HepG2 (cell line): ENCODE data around the gene ZNF134. TPM values are rescaled to one million over a fixed set of nuclear protein-coding genes. Genes with fewer than 3 reads are reported as not detected.

ENCODE experiments used
- ARID4A ChIP-seq: sonication (generic); formaldehyde crosslinking; IDR thresholded peaks from 2 replicates; pipeline ENCODE4 v1.5.0; 2020; ENCODE audit warnings: mild to moderate bottlenecking, missing genetic modification reagents, borderline replicate concordance
- DPF2 ChIP-seq: sonication (generic); formaldehyde crosslinking; IDR thresholded peaks from 2 replicates; pipeline ENCODE4 v1.4.0; 2020; ENCODE audit warnings: mild to moderate bottlenecking, low read depth, missing genetic modification reagents, borderline replicate concordance
- GATAD1 ChIP-seq: IDR thresholded peaks from 2 replicates; pipeline ENCODE4 v1.6.1; 2016; ENCODE audit warnings: missing genetic modification reagents, missing compliant biosample characterization
- KMT2B ChIP-seq: IDR thresholded peaks from 2 replicates; pipeline ENCODE4 v1.6.1; 2016; ENCODE audit warnings: missing genetic modification reagents, missing compliant biosample characterization
- MXD4 ChIP-seq: IDR thresholded peaks from 2 replicates; pipeline ENCODE4 v1.6.1; 2016; ENCODE audit warnings: mild to moderate bottlenecking, missing biosample characterization, missing genetic modification reagents
- NFE2L2 ChIP-seq: fragments of 150-350 bp; IDR thresholded peaks from 2 replicates; pipeline ENCODE4 v1.6.1; 2014; ENCODE audit warnings: low read length
- NFYC ChIP-seq: IDR thresholded peaks from 2 replicates; pipeline ENCODE4 v1.6.1; 2016; ENCODE audit warnings: missing genetic modification reagents, missing compliant biosample characterization
- SRSF4 ChIP-seq: fragments of 200-400 bp; formaldehyde crosslinking; IDR thresholded peaks from one replicate; pipeline ENCODE4 v1.6.1; 2018; ENCODE audit warnings: mild to moderate bottlenecking, low read depth, low read length, moderate library complexity; ENCODE audit not compliant: poor library complexity, severe bottlenecking
- TGIF2 ChIP-seq: IDR thresholded peaks from 2 replicates; pipeline ENCODE4 v1.6.1; 2016; ENCODE audit warnings: control low read depth, missing compliant biosample characterization
- ZNF263 ChIP-seq: sonication (generic); formaldehyde crosslinking; IDR thresholded peaks from 2 replicates; pipeline ENCODE4 v1.4.0; 2020; ENCODE audit warnings: missing genetic modification reagents
- ZNF441 ChIP-seq: sonication (generic); formaldehyde crosslinking; IDR thresholded peaks from 2 replicates; pipeline ENCODE4 v1.7.0; 2021; ENCODE audit warnings: missing genetic modification reagents, borderline replicate concordance
- ZNF749 ChIP-seq: sonication (generic); formaldehyde crosslinking; IDR thresholded peaks from 2 replicates; pipeline ENCODE4 v1.8.0; 2022; ENCODE audit warnings: mild to moderate bottlenecking, missing genetic modification reagents, moderate library complexity, borderline replicate concordance
- polyA plus RNA-seq, 8 experiments: library from polyadenylated mRNA; depleted of rRNA in 3 of 8; stranded (reverse) in 7 of 8; unstranded in 1 of 8; fragments of >200 nt; fragmentation: Illumina TruSeq in 4 of 8; extraction: Trizol in 4 of 8; gene quantifications; 2 replicates each; pipeline versions ENCODE4 v1.2.1 to v1.2.3, GENCODE V29; 2011 to 2016; ENCODE audit warnings: low read depth in 4 of 8, missing spikeins in 1 of 8, mixed read lengths in 1 of 8; ENCODE audit not compliant: insufficient read depth in 1 of 8
- total RNA-seq, 5 experiments: library from RNA; depleted of rRNA; stranded (reverse); fragments of >200 nt; fragmentation: Illumina TruSeq; extraction: Trizol; gene quantifications; 2 replicates each; pipeline ENCODE4 v1.2.3, GENCODE V29; 2016; ENCODE audit warnings: low read depth in 1 of 5
- TF ChIP-seq, protein P1 (sequence below): IDR thresholded peaks from 2 replicates; pipeline ENCODE4 v1.4.0; 2020; ENCODE audit warnings: mild to moderate bottlenecking, missing genetic modification reagents
- TF ChIP-seq, protein P2 (sequence below): sonication (generic); formaldehyde crosslinking; IDR thresholded peaks from 2 replicates; pipeline ENCODE4 v1.4.0; 2020; ENCODE audit warnings: mild to moderate bottlenecking, missing genetic modification reagents
- TF ChIP-seq, protein P3 (sequence below): sonication (generic); formaldehyde crosslinking; IDR thresholded peaks from 2 replicates; pipeline ENCODE4 v1.4.0; 2020; ENCODE audit warnings: missing genetic modification reagents, low read depth, mild to moderate bottlenecking, borderline replicate concordance

Gene ZNF134
- total and polyA plus RNA-seq, 2 of the 13 experiments (the other 11 are each of a cell fraction or from before 2014, with no cell fraction given) = 6.8 to 17.1 TPM

DNA sequence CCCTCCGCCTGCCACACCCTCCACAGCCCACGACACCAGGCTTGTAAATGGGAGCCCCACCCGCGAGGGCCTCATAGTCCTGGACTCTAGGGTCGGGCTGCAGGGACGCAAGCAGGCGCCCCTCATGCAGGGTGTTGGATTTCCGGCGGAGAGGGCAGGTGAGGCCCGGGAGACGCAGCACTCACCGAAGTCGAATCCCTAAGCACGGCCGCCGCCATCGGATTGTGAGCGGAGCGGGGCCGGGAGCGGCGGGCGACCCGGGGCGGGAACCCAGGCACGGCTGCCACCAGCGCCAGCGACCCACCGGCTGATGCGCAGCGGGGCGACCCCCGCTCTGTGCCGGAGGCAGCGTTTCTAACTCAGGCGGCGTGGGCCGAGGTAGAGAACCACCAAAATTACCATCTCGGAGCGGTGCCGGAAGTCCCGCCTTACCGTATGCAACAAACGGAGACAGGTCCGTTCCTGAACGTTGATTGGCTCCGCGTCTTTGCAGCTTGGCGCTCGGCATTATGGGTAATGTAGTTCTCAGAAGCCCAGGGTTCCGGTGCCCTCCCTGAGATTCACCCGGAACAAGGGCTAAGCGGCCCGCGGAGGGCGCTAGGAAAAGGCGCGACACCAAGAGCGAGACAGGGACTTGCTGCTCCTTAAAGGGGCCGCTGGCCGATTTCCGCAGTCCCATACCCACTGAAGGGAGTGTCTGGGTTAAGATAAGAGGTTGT is 35.4 kb upstream of the ZNF134 start, which contains the start of gene ZNF416 (continued):
- TF ChIP-seq ARID4A (CRISPR knock-in tag) (peak; percentile 95), GATAD1 (CRISPR knock-in tag) (peak; percentile 89), NFYC (CRISPR knock-in tag) (peak; percentile 97), MXD4 (CRISPR knock-in tag) (no peak), NFE2L2 (no peak), ZNF749 (no peak), DPF2 (no peak), ZNF441 (CRISPR knock-in tag) (no peak), TGIF2 (CRISPR knock-in tag) (peak; percentile 89), SRSF4 (no peak), KMT2B (CRISPR knock-in tag) (peak; percentile 90; the same call in 1 of the 2 replicates), ZNF263 (CRISPR knock-in tag) (no peak)
- TF ChIP-seq, protein P1, sequence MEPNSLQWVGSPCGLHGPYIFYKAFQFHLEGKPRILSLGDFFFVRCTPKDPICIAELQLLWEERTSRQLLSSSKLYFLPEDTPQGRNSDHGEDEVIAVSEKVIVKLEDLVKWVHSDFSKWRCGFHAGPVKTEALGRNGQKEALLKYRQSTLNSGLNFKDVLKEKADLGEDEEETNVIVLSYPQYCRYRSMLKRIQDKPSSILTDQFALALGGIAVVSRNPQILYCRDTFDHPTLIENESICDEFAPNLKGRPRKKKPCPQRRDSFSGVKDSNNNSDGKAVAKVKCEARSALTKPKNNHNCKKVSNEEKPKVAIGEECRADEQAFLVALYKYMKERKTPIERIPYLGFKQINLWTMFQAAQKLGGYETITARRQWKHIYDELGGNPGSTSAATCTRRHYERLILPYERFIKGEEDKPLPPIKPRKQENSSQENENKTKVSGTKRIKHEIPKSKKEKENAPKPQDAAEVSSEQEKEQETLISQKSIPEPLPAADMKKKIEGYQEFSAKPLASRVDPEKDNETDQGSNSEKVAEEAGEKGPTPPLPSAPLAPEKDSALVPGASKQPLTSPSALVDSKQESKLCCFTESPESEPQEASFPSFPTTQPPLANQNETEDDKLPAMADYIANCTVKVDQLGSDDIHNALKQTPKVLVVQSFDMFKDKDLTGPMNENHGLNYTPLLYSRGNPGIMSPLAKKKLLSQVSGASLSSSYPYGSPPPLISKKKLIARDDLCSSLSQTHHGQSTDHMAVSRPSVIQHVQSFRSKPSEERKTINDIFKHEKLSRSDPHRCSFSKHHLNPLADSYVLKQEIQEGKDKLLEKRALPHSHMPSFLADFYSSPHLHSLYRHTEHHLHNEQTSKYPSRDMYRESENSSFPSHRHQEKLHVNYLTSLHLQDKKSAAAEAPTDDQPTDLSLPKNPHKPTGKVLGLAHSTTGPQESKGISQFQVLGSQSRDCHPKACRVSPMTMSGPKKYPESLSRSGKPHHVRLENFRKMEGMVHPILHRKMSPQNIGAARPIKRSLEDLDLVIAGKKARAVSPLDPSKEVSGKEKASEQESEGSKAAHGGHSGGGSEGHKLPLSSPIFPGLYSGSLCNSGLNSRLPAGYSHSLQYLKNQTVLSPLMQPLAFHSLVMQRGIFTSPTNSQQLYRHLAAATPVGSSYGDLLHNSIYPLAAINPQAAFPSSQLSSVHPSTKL = peak; percentile 34
- TF ChIP-seq, protein P2, sequence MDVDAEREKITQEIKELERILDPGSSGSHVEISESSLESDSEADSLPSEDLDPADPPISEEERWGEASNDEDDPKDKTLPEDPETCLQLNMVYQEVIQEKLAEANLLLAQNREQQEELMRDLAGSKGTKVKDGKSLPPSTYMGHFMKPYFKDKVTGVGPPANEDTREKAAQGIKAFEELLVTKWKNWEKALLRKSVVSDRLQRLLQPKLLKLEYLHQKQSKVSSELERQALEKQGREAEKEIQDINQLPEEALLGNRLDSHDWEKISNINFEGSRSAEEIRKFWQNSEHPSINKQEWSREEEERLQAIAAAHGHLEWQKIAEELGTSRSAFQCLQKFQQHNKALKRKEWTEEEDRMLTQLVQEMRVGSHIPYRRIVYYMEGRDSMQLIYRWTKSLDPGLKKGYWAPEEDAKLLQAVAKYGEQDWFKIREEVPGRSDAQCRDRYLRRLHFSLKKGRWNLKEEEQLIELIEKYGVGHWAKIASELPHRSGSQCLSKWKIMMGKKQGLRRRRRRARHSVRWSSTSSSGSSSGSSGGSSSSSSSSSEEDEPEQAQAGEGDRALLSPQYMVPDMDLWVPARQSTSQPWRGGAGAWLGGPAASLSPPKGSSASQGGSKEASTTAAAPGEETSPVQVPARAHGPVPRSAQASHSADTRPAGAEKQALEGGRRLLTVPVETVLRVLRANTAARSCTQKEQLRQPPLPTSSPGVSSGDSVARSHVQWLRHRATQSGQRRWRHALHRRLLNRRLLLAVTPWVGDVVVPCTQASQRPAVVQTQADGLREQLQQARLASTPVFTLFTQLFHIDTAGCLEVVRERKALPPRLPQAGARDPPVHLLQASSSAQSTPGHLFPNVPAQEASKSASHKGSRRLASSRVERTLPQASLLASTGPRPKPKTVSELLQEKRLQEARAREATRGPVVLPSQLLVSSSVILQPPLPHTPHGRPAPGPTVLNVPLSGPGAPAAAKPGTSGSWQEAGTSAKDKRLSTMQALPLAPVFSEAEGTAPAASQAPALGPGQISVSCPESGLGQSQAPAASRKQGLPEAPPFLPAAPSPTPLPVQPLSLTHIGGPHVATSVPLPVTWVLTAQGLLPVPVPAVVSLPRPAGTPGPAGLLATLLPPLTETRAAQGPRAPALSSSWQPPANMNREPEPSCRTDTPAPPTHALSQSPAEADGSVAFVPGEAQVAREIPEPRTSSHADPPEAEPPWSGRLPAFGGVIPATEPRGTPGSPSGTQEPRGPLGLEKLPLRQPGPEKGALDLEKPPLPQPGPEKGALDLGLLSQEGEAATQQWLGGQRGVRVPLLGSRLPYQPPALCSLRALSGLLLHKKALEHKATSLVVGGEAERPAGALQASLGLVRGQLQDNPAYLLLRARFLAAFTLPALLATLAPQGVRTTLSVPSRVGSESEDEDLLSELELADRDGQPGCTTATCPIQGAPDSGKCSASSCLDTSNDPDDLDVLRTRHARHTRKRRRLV = no peak
- TF ChIP-seq, protein P3, sequence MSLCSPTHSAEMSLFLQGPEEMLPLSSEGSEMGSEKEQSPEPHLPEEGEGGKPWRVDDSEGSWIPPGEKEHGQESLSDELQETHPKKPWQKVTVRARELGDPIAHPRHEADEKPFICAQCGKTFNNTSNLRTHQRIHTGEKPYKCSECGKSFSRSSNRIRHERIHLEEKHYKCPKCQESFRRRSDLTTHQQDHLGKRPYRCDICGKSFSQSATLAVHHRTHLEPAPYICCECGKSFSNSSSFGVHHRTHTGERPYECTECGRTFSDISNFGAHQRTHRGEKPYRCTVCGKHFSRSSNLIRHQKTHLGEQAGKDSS (CRISPR knock-in tag) = peak; percentile 38; the same call in 1 of the 2 replicates
